AG09309 (cell line): ENCODE measurements around the gene GRHPR.

Experiments
- DNase-seq: peaks from one replicate; pipeline ENCODE4 v3.0.0-alpha.2; 2010; ENCODE audit warnings: low read depth
- H3K4me3 ChIP-seq: 2 replicates; pipeline ENCODE4 v1.5.1; 2011; ENCODE audit warnings: mild to moderate bottlenecking, low read depth, low read length, moderate library complexity; ENCODE audit not compliant: control insufficient read depth
- CTCF ChIP-seq: IDR thresholded peaks from 2 replicates; pipeline ENCODE4 v1.5.1; 2011; ENCODE audit warnings: mild to moderate bottlenecking, low read depth, low read length, inconsistent platforms; ENCODE audit not compliant: insufficient read depth, control insufficient read depth; ENCODE audit errors: missing control alignments

The GRHPR gene

GRCh38 chr9:37453827-37454226, 31.3 kb downstream of the GRHPR start:
- TF ChIP-seq CTCF = no peak
- no peak for DNase-seq
- H3K4me3 ChIP-seq = no peak overlapping the region

- no peak overlapping the region for H3K4me3 ChIP-seq
- TF ChIP-seq CTCF = no peak
- no peak for DNase-seq
Observed at GRCh38 chr9:37454238-37454637, 31.7 kb downstream of the GRHPR start.

GRCh38 chr9:37455884-37456647, 33.6 kb downstream of the GRHPR start:
- no peak overlapping the region for H3K4me3 ChIP-seq
- TF ChIP-seq CTCF = no peak
- DNase-seq = no peak

GRCh38 chr9:37456817-37457216, 34.3 kb downstream of the GRHPR start:
- H3K4me3 ChIP-seq = no peak overlapping the region
- no peak for DNase-seq
- no peak for TF ChIP-seq CTCF

GRCh38 chr9:37464006-37464405, 41.5 kb downstream of the GRHPR start:
- H3K4me3 ChIP-seq = peak overlapping the region; percentile 71
- DNase-seq = no peak
- no peak for TF ChIP-seq CTCF

- peak overlapping the region; percentile 71 for H3K4me3 ChIP-seq
- no peak for DNase-seq
- no peak for TF ChIP-seq CTCF
Observed at GRCh38 chr9:37464426-37465248, 42.1 kb downstream of the GRHPR start.
